Testis (tissue), 2 donors: ENCODE measurements around the gene LRRC17.

Experiments
- POLR2A ChIP-seq: fragments of 450-650 bp; IDR thresholded peaks from one replicate; pipeline ENCODE4 v1.6.1; 2017; ENCODE audit warnings: antibody characterized with exemption, mild to moderate bottlenecking, moderate library complexity
- TF ChIP-seq, protein P1 (sequence below), 3 experiments: fragments of 450-650 bp in 2 of 3; fragments of 200-600 bp in 1 of 3; sonication (generic) in 1 of 3; IDR thresholded peaks; one replicate each; pipeline ENCODE4 v1.5.1; 2016 to 2019; ENCODE audit warnings: antibody characterized with exemption in 3 of 3, mild to moderate bottlenecking in 2 of 3, moderate library complexity in 1 of 3

DNA sequence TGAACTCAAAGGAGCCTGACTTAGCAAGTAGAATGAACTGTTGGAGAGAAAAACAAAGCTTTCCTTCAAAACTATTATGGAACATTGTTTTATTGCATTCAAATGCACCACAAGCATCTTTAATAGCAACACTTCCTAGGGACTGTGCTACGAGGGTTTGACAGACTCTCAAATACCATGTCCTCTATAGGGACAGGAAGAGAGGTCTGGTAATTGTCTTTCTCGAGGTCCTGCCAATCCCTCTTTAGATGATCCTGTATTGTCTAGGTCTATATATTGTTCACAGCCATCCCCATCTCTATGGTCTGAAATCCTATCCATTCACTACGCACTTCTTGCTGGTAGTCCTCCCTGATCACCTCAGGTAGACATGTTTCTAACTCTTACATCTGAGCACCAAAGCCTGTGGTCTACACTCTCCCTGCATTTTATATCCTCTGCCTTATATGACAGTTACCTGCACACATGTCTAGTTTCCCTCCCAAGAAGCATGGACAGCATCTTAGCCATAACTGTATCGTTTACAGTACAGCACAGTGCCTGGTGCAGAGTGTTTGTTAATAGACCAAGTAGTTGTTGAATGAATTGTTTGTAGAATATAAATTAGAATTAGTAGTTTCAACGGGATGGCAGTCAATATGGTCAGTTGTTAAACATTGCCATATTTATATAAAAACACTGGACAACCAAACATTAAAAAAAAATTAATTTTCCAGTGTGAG lies 21.7 kb upstream of the LRRC17 start:
- TF ChIP-seq, protein P1, sequence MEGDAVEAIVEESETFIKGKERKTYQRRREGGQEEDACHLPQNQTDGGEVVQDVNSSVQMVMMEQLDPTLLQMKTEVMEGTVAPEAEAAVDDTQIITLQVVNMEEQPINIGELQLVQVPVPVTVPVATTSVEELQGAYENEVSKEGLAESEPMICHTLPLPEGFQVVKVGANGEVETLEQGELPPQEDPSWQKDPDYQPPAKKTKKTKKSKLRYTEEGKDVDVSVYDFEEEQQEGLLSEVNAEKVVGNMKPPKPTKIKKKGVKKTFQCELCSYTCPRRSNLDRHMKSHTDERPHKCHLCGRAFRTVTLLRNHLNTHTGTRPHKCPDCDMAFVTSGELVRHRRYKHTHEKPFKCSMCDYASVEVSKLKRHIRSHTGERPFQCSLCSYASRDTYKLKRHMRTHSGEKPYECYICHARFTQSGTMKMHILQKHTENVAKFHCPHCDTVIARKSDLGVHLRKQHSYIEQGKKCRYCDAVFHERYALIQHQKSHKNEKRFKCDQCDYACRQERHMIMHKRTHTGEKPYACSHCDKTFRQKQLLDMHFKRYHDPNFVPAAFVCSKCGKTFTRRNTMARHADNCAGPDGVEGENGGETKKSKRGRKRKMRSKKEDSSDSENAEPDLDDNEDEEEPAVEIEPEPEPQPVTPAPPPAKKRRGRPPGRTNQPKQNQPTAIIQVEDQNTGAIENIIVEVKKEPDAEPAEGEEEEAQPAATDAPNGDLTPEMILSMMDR (IDR thresholded peaks at IDR 0.05), result no peak
- TF ChIP-seq POLR2A, result no peak
